ENCODE results near the gene ATRNL1. TPM values are rescaled to one million over a fixed set of nuclear protein-coding genes. Genes with fewer than 3 reads are reported as not detected.

The ATRNL1 gene
- total and polyA plus RNA-seq, 2 experiments from 2014 or later, result 5.9 to 17.4 TPM

GRCh38 chr10:115141254-115141653 lies 48.1 kb downstream of the ATRNL1 start:
- peak; percentile 18 for DNase-seq (ENCODE audit: low spot score)
- no peaks in the 10 kb centered on the region for H3K79me2 ChIP-seq
- H3K4me1 ChIP-seq (ENCODE audit: insufficient read depth), result no peaks in the 10 kb centered on the region
- TF ChIP-seq EZH2 (IDR thresholded peaks at IDR 0.05; ENCODE audit: borderline replicate concordance) (no peak), EZH2phosphoT487 (IDR thresholded peaks at IDR 0.05; ENCODE audit: low read depth, severe bottlenecking, unreplicated experiment) (no peak), CTCF (IDR thresholded peaks at IDR 0.05; ENCODE audit: poor library complexity) (peak; percentile 66)
- H2AFZ ChIP-seq, result no peak overlapping the region
- no peaks in the 10 kb centered on the region for H4K20me1 ChIP-seq (ENCODE audit: insufficient read depth, poor library complexity, severe bottlenecking)
- no peak overlapping the region for H3K27ac ChIP-seq
- H3K4me3 ChIP-seq, result no peak overlapping the region
- H3K9me3 ChIP-seq (ENCODE audit: low read depth), result no peaks in the 10 kb centered on the region
- H3K27me3 ChIP-seq, result no peaks in the 10 kb centered on the region
- H3K36me3 ChIP-seq (replicated peaks; ENCODE audit: insufficient read depth, low read depth), result no peaks in the 10 kb centered on the region
- H3K9me2 ChIP-seq (replicated peaks; ENCODE audit: insufficient read depth), result no peaks in the 10 kb centered on the region
- no peak overlapping the region for H3K4me2 ChIP-seq

- Histone ChIP-seq H3K79me2 (no peaks in the 10 kb centered on the region), H3K27ac (no peak overlapping the region), H3K36me3 (replicated peaks; ENCODE audit: insufficient read depth, low read depth) (no peaks in the 10 kb centered on the region), H4K20me1 (ENCODE audit: insufficient read depth, poor library complexity, severe bottlenecking) (no peaks in the 10 kb centered on the region), H3K27me3 (no peaks in the 10 kb centered on the region), H2AFZ (no peak overlapping the region), H3K9me2 (replicated peaks; ENCODE audit: insufficient read depth) (no peaks in the 10 kb centered on the region), H3K9me3 (ENCODE audit: low read depth) (no peaks in the 10 kb centered on the region), H3K4me1 (ENCODE audit: insufficient read depth) (no peaks in the 10 kb centered on the region), H3K4me2 (no peak overlapping the region), H3K4me3 (no peak overlapping the region)
- WGBS (ENCODE audit: low lambda C conversion rate, missing lambda C conversion rate), result 66% methylated on average over 2 of the region's 2 CpGs
- no peak for DNase-seq (ENCODE audit: low spot score)
- TF ChIP-seq CTCF (IDR thresholded peaks at IDR 0.05; ENCODE audit: poor library complexity) (no peak), EZH2phosphoT487 (IDR thresholded peaks at IDR 0.05; ENCODE audit: low read depth, severe bottlenecking, unreplicated experiment) (no peak), EZH2 (IDR thresholded peaks at IDR 0.05; ENCODE audit: borderline replicate concordance) (no peak)
Measured at GRCh38 chr10:115157357-115157756, 64.2 kb downstream of the ATRNL1 start.

- H3K36me3 ChIP-seq (replicated peaks; ENCODE audit: insufficient read depth, low read depth), result no peaks in the 10 kb centered on the region
- no peak overlapping the region for H3K4me3 ChIP-seq
- no peaks in the 10 kb centered on the region for H3K4me1 ChIP-seq (ENCODE audit: insufficient read depth)
- H3K27ac ChIP-seq, result no peak overlapping the region
- no peak for DNase-seq (ENCODE audit: low spot score)
- no peaks in the 10 kb centered on the region for H3K79me2 ChIP-seq
- H3K9me2 ChIP-seq (replicated peaks; ENCODE audit: insufficient read depth), result no peaks in the 10 kb centered on the region
- H3K27me3 ChIP-seq, result no peaks in the 10 kb centered on the region
- no peak overlapping the region for H2AFZ ChIP-seq
- no peaks in the 10 kb centered on the region for H4K20me1 ChIP-seq (ENCODE audit: insufficient read depth, poor library complexity, severe bottlenecking)
- over 99% methylated on average over 5 of the region's 5 CpGs for WGBS (ENCODE audit: low lambda C conversion rate, missing lambda C conversion rate)
- no peak overlapping the region for H3K4me2 ChIP-seq
- no peak for TF ChIP-seq EZH2phosphoT487 (IDR thresholded peaks at IDR 0.05; ENCODE audit: low read depth, severe bottlenecking, unreplicated experiment)
- no peak for TF ChIP-seq CTCF (IDR thresholded peaks at IDR 0.05; ENCODE audit: poor library complexity)
- no peak for TF ChIP-seq EZH2 (IDR thresholded peaks at IDR 0.05; ENCODE audit: borderline replicate concordance)
- H3K9me3 ChIP-seq (ENCODE audit: low read depth), result no peaks in the 10 kb centered on the region
Measured at GRCh38 chr10:115163129-115163528, 70.0 kb downstream of the ATRNL1 start.

- WGBS (ENCODE audit: low lambda C conversion rate, missing lambda C conversion rate), result 93% methylated on average over 2 of the region's 2 CpGs
- no peak for DNase-seq (ENCODE audit: low spot score)
Measured at GRCh38 chr10:115164220-115164619, 71.1 kb downstream of the ATRNL1 start.

More at GRCh38 chr10:115164220-115164619, 71.1 kb downstream of the ATRNL1 start:
- no peaks in the 10 kb centered on the region for H3K4me1 ChIP-seq (ENCODE audit: insufficient read depth)
- no peaks in the 10 kb centered on the region for H3K9me3 ChIP-seq (ENCODE audit: low read depth)
- H3K36me3 ChIP-seq (replicated peaks; ENCODE audit: insufficient read depth, low read depth), result no peaks in the 10 kb centered on the region
- TF ChIP-seq CTCF (IDR thresholded peaks at IDR 0.05; ENCODE audit: poor library complexity) (no peak), EZH2 (IDR thresholded peaks at IDR 0.05; ENCODE audit: borderline replicate concordance) (no peak), EZH2phosphoT487 (IDR thresholded peaks at IDR 0.05; ENCODE audit: low read depth, severe bottlenecking, unreplicated experiment) (no peak)
- H3K79me2 ChIP-seq, result no peaks in the 10 kb centered on the region
- H3K4me2 ChIP-seq, result no peak overlapping the region
- H2AFZ ChIP-seq, result no peak overlapping the region
- H3K9me2 ChIP-seq (replicated peaks; ENCODE audit: insufficient read depth), result no peaks in the 10 kb centered on the region
- H3K4me3 ChIP-seq, result no peak overlapping the region
- H3K27ac ChIP-seq, result no peak overlapping the region
- no peaks in the 10 kb centered on the region for H4K20me1 ChIP-seq (ENCODE audit: insufficient read depth, poor library complexity, severe bottlenecking)
- H3K27me3 ChIP-seq, result no peaks in the 10 kb centered on the region

All from hepatocyte (in vitro differentiated cells).